Suppressor macrophage (primary cell): ENCODE results near the gene SDR9C7.

Experiments used
- DNase-seq, 4 experiments: peaks; one replicate each; pipeline ENCODE4 v3.0.0-alpha.2; 2020 to 2022

The SDR9C7 gene

DNA sequence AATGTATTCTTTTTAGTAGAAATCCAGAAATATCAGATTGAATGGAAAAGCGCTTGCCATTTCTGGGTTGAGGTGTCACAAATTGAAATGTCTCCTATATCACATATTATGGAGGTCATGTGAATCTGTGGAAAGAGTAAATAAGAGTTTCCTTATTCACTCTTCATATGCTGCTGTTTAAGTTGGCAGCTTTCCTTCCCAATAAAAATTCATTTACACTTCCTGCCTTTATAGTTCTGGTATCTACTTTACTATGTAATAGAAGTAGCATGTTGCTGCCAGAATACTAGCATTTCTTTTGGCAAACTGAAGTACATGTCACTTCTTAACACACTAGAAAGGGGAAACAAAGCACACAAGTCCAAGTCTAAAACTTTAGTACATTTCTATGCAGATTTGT is 60.8 kb downstream of the SDR9C7 start:
- DNase-seq: no peak
